Activated CD4-positive, alpha-beta T cell treated with anti-CD3 and anti-CD28 coated beads, Interleukin-2, amount 50 U/mL, for 48 hours (primary cell): ENCODE measurements around the gene CYLD.

ENCODE experiments used
- DNase-seq, 2 experiments: peaks; one replicate each; pipeline ENCODE4 v3.0.0-alpha.2; 2020

Gene CYLD

GRCh38 chr16:50821586-50821985 is 79.7 kb downstream of the CYLD start:
- DNase-seq, result no peak

- DNase-seq, result no peak
Observed at GRCh38 chr16:50822671-50823070, 80.8 kb downstream of the CYLD start.

- no peak for DNase-seq
Observed at GRCh38 chr16:50826797-50827316, 85.0 kb downstream of the CYLD start.

GRCh38 chr16:50828164-50828702 is 86.3 kb downstream of the CYLD start:
- DNase-seq, result no peak

- DNase-seq, result no peak
Observed at GRCh38 chr16:50830698-50831097, 88.8 kb downstream of the CYLD start.

GRCh38 chr16:50831751-50832150 is 89.9 kb downstream of the CYLD start:
- no peak for DNase-seq

- no peak for DNase-seq
Observed at GRCh38 chr16:50833929-50834328, 92.0 kb downstream of the CYLD start.

- no peak for DNase-seq
Observed at GRCh38 chr16:50834701-50835100, 92.8 kb downstream of the CYLD start.

GRCh38 chr16:50835358-50836060 is 93.6 kb downstream of the CYLD start:
- DNase-seq, result no peak

GRCh38 chr16:50836121-50836621 is 94.3 kb downstream of the CYLD start:
- no peak for DNase-seq

- DNase-seq, result no peak
Observed at GRCh38 chr16:50837324-50837723, 95.4 kb downstream of the CYLD start.

- DNase-seq, result no peak
Observed at GRCh38 chr16:50838165-50838564, 96.3 kb downstream of the CYLD start.

- no peak for DNase-seq
Observed at GRCh38 chr16:50838885-50839284, 97.0 kb downstream of the CYLD start.

GRCh38 chr16:50839356-50839755 is 97.5 kb downstream of the CYLD start:
- no peak for DNase-seq

GRCh38 chr16:50839920-50840729 is 98.2 kb downstream of the CYLD start:
- DNase-seq, result no peak

- peak; percentile 48 to 63 for DNase-seq
Observed at GRCh38 chr16:50841081-50841886, 99.4 kb downstream of the CYLD start.

GRCh38 chr16:50842013-50842505 is 100.2 kb downstream of the CYLD start:
- no peak for DNase-seq

GRCh38 chr16:50842589-50842988 is 100.7 kb downstream of the CYLD start:
- peak; percentile 21 to 51 for DNase-seq

GRCh38 chr16:50844840-50845239 is 103.0 kb downstream of the CYLD start:
- no peak for DNase-seq

- no peak for DNase-seq
Observed at GRCh38 chr16:50845296-50845695, 103.4 kb downstream of the CYLD start.

GRCh38 chr16:50846511-50846910 is 104.6 kb downstream of the CYLD start:
- DNase-seq, result no peak

- DNase-seq, result no peak
Observed at GRCh38 chr16:50847166-50847565, 105.3 kb downstream of the CYLD start.
